ENCODE results near the gene IFI27L2.

- TF ChIP-seq EP300 (conservative IDR thresholded peaks at IDR 0.05; ENCODE audit: poor library complexity, severe bottlenecking) (no peak), CTCF (IDR thresholded peaks at IDR 0.05; ENCODE audit: poor library complexity, severe bottlenecking) (no peak), RAD21 (conservative IDR thresholded peaks at IDR 0.05) (no peak)
Observed at GRCh38 chr14:94145902-94146527, 16.6 kb upstream of the IFI27L2 start.

All from neural cell (in vitro differentiated cells).